ENCODE measurements around the gene LCE1A.
A peak's percentile ranks its signal among the peaks of the same experiment; 100 is the strongest.

Gene LCE1A

GRCh38 chr1:152827173-152827572, at the start of gene LCE1A:
TSS of gene LCE1A (plus strand) at chr1:152827473. CDS start at chr1:152827473, 0 bp downstream.
- TF ChIP-seq CTCF (IDR thresholded peaks at IDR 0.05; ENCODE audit: low read depth, low read length, missing control alignments) = no peak
- DNase-seq (ENCODE audit: extremely low read depth, low read depth) = no peak

GRCh38 chr1:152777510-152778137, 49.6 kb upstream of the LCE1A start:
- H3K4me3 ChIP-seq (replicated peaks; ENCODE audit: low read depth, low read length) = no peak overlapping the region
- peak; percentile 15 for TF ChIP-seq CTCF (IDR thresholded peaks at IDR 0.05; ENCODE audit: low read depth, low read length, missing control alignments)
- no peak for DNase-seq (ENCODE audit: extremely low read depth, low read depth)

More at GRCh38 chr1:152827173-152827572, at the start of gene LCE1A:
- H3K4me3 ChIP-seq (replicated peaks; ENCODE audit: low read depth, low read length) = no peak within 1 kb of the TSS

GRCh38 chr1:152783095-152783494, 44.2 kb upstream of the LCE1A start:
- H3K4me3 ChIP-seq (replicated peaks; ENCODE audit: low read depth, low read length) = no peak overlapping the region
- no peak for DNase-seq (ENCODE audit: extremely low read depth, low read depth)
- TF ChIP-seq CTCF (IDR thresholded peaks at IDR 0.05; ENCODE audit: low read depth, low read length, missing control alignments) = no peak

GRCh38 chr1:152786077-152786476, 41.2 kb upstream of the LCE1A start, which contains the start of gene LCE1E:
TSS of gene LCE1E (plus strand) at chr1:152786257. CDS start at chr1:152787300, 1,043 bp downstream.
- no peak for TF ChIP-seq CTCF (IDR thresholded peaks at IDR 0.05; ENCODE audit: low read depth, low read length, missing control alignments)
- no peak for DNase-seq (ENCODE audit: extremely low read depth, low read depth)
- H3K4me3 ChIP-seq (replicated peaks; ENCODE audit: low read depth, low read length) = no peak within 1 kb of the TSS

GRCh38 chr1:152795686-152796085, 31.6 kb upstream of the LCE1A start:
- H3K4me3 ChIP-seq (replicated peaks; ENCODE audit: low read depth, low read length) = no peak overlapping the region
- no peak for DNase-seq (ENCODE audit: extremely low read depth, low read depth)
- TF ChIP-seq CTCF (IDR thresholded peaks at IDR 0.05; ENCODE audit: low read depth, low read length, missing control alignments) = no peak

GRCh38 chr1:152796421-152796820, 30.9 kb upstream of the LCE1A start, which contains the start of gene LCE1D:
TSS of gene LCE1D (plus strand) at chr1:152796721. CDS start at chr1:152797795, 1,074 bp downstream.
- no peak within 1 kb of the TSS for H3K4me3 ChIP-seq (replicated peaks; ENCODE audit: low read depth, low read length)
- no peak for DNase-seq (ENCODE audit: extremely low read depth, low read depth)
- TF ChIP-seq CTCF (IDR thresholded peaks at IDR 0.05; ENCODE audit: low read depth, low read length, missing control alignments) = no peak
